Mesodermal cell (in vitro differentiated cells): ENCODE data around the gene FOXI1. TPM values are rescaled to one million over a fixed set of nuclear protein-coding genes. Genes with fewer than 3 reads are reported as not detected.

Source experiments
- H3K27ac ChIP-seq: 2 replicates; pipeline ENCODE4 v1.7.0; 2013; ENCODE audit warnings: mild to moderate bottlenecking, low read depth, low read length, moderate library complexity; ENCODE audit not compliant: severe bottlenecking
- H3K36me3 ChIP-seq: 2 replicates; pipeline ENCODE4 v1.7.1; 2013; ENCODE audit warnings: mild to moderate bottlenecking, low read length, moderate library complexity; ENCODE audit not compliant: control insufficient read depth, insufficient read depth
- H3K4me1 ChIP-seq: one replicate; pipeline ENCODE4 v1.7.1; 2013; ENCODE audit warnings: mild to moderate bottlenecking, low read length; ENCODE audit not compliant: insufficient read depth, control insufficient read depth, poor library complexity, severe bottlenecking
- H3K4me3 ChIP-seq: 2 replicates; pipeline ENCODE4 v1.7.0; 2013; ENCODE audit warnings: low read length, control low read depth, mild to moderate bottlenecking; ENCODE audit not compliant: insufficient read depth, poor library complexity, severe bottlenecking; ENCODE audit errors: extremely low read depth
- H3K9me3 ChIP-seq: 2 replicates; pipeline ENCODE4 v1.7.1; 2013; ENCODE audit warnings: mild to moderate bottlenecking, low read length, moderate library complexity; ENCODE audit not compliant: control insufficient read depth
- WGBS, 2 experiments: methylation state at CpG; one replicate each; pipeline ENCODE4 v1.1.5; 2013; ENCODE audit warnings: missing lambda C conversion rate in 2 of 2; ENCODE audit not compliant: insufficient coverage in 2 of 2; 5-methylcytosine and 5-hydroxymethylcytosine counted together
- polyA plus RNA-seq, 2 experiments: library from polyadenylated mRNA; stranded (reverse); fragments of 50-300 nt; gene quantifications; one replicate each; pipeline ENCODE4 v1.2.3, GENCODE V29; 2013

FOXI1 gene
- polyA plus RNA-seq (2013, experiment 1 of 2): not detected
- polyA plus RNA-seq (2013, experiment 2 of 2): not detected

GRCh38 chr5:170105642-170106611 is at the start of gene FOXI1:
TSS of gene FOXI1 (plus strand) at chr5:170105897. CDS start at chr5:170105958, 61 bp downstream.
- no peaks in the 10 kb centered on the region for H3K4me1 ChIP-seq
- 82 to 88% methylated on average over 17 to 31 of the region's 53 CpGs for whole genome bisulfite sequencing, 2 experiments
- H3K36me3 ChIP-seq: no peaks in the 10 kb centered on the region
- no peak within 1 kb of the TSS for H3K27ac ChIP-seq
- no peaks in the 10 kb centered on the region for H3K9me3 ChIP-seq
- no peak within 1 kb of the TSS for H3K4me3 ChIP-seq

GRCh38 chr5:170056561-170057267 is 49.0 kb upstream of the FOXI1 start:
- Histone ChIP-seq H3K27ac (no peak overlapping the region), H3K4me1 (peaks cover 5% of the 10 kb centered on the region), H3K9me3 (no peaks in the 10 kb centered on the region), H3K4me3 (no peak overlapping the region), H3K36me3 (no peaks in the 10 kb centered on the region)
- 85 to 94% methylated on average over 9 to 11 of the region's 11 CpGs for WGBS, 2 experiments

GRCh38 chr5:170057311-170057710 is 48.4 kb upstream of the FOXI1 start:
- Histone ChIP-seq H3K27ac (no peak overlapping the region), H3K36me3 (no peaks in the 10 kb centered on the region), H3K4me3 (no peak overlapping the region), H3K4me1 (peaks cover 5% of the 10 kb centered on the region), H3K9me3 (no peaks in the 10 kb centered on the region)
- WGBS, 2 experiments: 88 to 96% methylated on average over 11 of the region's 11 CpGs

- Histone ChIP-seq H3K4me3 (no peak overlapping the region), H3K9me3 (no peaks in the 10 kb centered on the region), H3K27ac (no peak overlapping the region), H3K4me1 (peaks cover 5% of the 10 kb centered on the region), H3K36me3 (no peaks in the 10 kb centered on the region)
- 100% methylated on average over 1 of the region's 1 CpG for WGBS, 2 experiments
Measured at GRCh38 chr5:170059221-170059620, 46.5 kb upstream of the FOXI1 start.

- Histone ChIP-seq H3K27ac (no peak overlapping the region), H3K4me3 (no peak overlapping the region), H3K36me3 (no peaks in the 10 kb centered on the region), H3K9me3 (no peaks in the 10 kb centered on the region), H3K4me1 (no peaks in the 10 kb centered on the region)
Measured at GRCh38 chr5:170067152-170067551, 38.5 kb upstream of the FOXI1 start.

GRCh38 chr5:170067574-170068170 is 38.0 kb upstream of the FOXI1 start:
- Histone ChIP-seq H3K4me3 (no peak overlapping the region), H3K9me3 (no peaks in the 10 kb centered on the region), H3K27ac (no peak overlapping the region), H3K4me1 (no peaks in the 10 kb centered on the region), H3K36me3 (no peaks in the 10 kb centered on the region)
- WGBS, 2 experiments: 100% methylated on average over 1 to 2 of the region's 4 CpGs

DNA sequence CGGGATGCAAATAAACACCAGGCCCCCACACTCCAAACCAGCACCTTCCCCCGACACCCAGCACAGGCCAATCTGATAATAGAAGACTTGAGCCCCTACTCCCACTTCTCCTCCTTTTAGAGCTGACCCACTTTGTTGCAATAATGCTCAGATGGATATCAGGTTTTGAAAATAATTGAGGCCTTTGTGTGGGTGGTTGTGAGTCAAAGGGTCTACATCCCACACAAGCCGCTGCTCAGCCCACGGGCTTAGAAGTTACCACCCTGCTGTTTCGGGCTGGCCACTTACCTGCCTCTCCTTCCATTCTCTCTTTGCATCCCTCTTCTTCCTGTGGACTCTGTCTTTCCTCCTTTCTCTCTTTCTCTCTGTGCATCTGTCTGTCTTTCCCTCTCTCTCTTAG is 36.2 kb upstream of the FOXI1 start:
- Histone ChIP-seq H3K9me3 (no peaks in the 10 kb centered on the region), H3K4me1 (no peaks in the 10 kb centered on the region), H3K27ac (no peak overlapping the region), H3K4me3 (no peak overlapping the region), H3K36me3 (no peaks in the 10 kb centered on the region)
- WGBS, 2 experiments: 77 to 90% methylated on average over 4 of the region's 5 CpGs

- Histone ChIP-seq H3K4me1 (no peaks in the 10 kb centered on the region), H3K27ac (no peak overlapping the region), H3K4me3 (no peak overlapping the region), H3K9me3 (no peaks in the 10 kb centered on the region), H3K36me3 (no peaks in the 10 kb centered on the region)
- 34 to 59% methylated on average over 4 to 12 of the region's 14 CpGs for WGBS, 2 experiments
Measured at GRCh38 chr5:170070556-170071412, 34.9 kb upstream of the FOXI1 start.

DNA sequence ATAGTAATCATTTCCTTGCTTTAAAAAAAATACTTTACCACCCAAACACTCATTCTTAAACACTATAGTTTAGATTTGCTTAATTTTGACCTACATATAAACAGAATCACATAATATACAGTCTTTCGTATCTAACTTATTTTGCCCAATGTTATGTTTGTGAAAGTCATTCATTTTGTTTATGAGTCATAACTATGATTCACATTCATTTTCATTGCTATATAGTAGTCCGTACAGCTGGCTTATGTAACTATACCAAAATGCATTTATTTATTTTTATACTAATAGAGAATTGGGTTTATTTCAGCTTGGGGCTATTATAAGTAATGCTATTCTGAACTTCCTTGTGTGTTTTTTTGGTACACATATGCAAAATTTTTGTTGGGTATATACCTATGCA is 33.9 kb upstream of the FOXI1 start:
- H3K4me1 ChIP-seq: no peaks in the 10 kb centered on the region
- H3K9me3 ChIP-seq: no peaks in the 10 kb centered on the region
- no peak overlapping the region for H3K4me3 ChIP-seq
- H3K27ac ChIP-seq: no peak overlapping the region
- no CpG with 5 or more reads among the region's 2 CpGs for WGBS, 2 experiments
- no peaks in the 10 kb centered on the region for H3K36me3 ChIP-seq

DNA sequence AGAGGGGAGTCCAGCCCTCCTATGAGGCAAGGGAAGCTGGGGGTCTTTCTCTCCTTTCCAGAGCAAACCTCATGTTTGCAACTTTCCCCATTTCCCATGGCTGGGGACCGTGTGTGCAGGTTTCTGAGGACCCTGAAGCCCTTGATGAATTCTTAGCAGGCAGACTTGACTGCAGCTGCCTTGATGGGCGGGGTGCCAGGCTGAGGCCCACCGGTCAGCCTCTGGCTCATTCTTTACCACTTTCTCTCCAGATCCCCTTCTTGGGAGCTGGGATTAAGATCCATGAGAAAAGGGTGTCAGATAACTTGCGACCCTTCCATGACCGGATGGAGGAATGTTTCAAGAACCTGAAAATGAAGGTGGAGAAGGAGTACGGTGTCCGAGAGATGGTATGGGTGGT is 30.0 kb upstream of the FOXI1 start:
- no peaks in the 10 kb centered on the region for H3K36me3 ChIP-seq
- H3K4me1 ChIP-seq: no peaks in the 10 kb centered on the region
- H3K4me3 ChIP-seq: no peak overlapping the region
- no peaks in the 10 kb centered on the region for H3K9me3 ChIP-seq
- no peak overlapping the region for H3K27ac ChIP-seq
- 92 to 94% methylated on average over 3 to 5 of the region's 7 CpGs for WGBS, 2 experiments
